Sigmoid colon (tissue), 4 donors: Measurements from ENCODE around the gene NCOA7.

Source experiments
- POLR2A ChIP-seq, 2 donors: fragments of 450-650 bp; IDR thresholded peaks; one replicate each; pipeline ENCODE4 v1.6.1; 2016; ENCODE audit warnings: antibody characterized with exemption in 2 of 2, mild to moderate bottlenecking in 2 of 2, moderate library complexity in 2 of 2
- POLR2AphosphoS5 ChIP-seq, 4 donors: sonication (generic); formaldehyde crosslinking; IDR thresholded peaks; one replicate each; pipeline ENCODE4 v1.6.1; 2017; ENCODE audit warnings: antibody characterized with exemption in 4 of 4
- TF ChIP-seq, protein P1 (sequence below), 4 experiments: fragments of 450-650 bp in 3 of 4; fragments of 200-600 bp in 1 of 4; IDR thresholded peaks; one replicate each; pipeline ENCODE4 v1.5.1; 2016 to 2019; ENCODE audit warnings: antibody characterized with exemption in 4 of 4, mild to moderate bottlenecking in 3 of 4, moderate library complexity in 2 of 4

DNA sequence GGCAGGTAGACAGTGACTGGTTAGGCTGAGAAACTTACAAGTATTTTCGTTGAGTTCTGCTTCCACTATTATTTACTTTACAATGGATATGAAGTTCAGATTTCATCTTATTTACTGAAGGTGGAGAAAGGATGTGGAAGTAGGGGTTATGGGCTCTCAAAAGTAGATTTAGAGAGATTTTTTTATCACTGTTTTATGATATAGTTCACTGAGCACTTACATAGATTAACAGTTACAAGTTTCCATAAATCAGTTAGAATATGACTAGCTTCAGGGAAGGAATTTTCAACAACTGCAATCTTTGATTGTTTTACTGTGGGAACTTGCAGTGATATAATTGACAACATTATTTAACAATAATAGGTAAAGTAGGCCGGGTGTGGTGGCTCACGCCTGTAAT is 188.3 kb downstream of the NCOA7 start:
- TF ChIP-seq, protein P1, sequence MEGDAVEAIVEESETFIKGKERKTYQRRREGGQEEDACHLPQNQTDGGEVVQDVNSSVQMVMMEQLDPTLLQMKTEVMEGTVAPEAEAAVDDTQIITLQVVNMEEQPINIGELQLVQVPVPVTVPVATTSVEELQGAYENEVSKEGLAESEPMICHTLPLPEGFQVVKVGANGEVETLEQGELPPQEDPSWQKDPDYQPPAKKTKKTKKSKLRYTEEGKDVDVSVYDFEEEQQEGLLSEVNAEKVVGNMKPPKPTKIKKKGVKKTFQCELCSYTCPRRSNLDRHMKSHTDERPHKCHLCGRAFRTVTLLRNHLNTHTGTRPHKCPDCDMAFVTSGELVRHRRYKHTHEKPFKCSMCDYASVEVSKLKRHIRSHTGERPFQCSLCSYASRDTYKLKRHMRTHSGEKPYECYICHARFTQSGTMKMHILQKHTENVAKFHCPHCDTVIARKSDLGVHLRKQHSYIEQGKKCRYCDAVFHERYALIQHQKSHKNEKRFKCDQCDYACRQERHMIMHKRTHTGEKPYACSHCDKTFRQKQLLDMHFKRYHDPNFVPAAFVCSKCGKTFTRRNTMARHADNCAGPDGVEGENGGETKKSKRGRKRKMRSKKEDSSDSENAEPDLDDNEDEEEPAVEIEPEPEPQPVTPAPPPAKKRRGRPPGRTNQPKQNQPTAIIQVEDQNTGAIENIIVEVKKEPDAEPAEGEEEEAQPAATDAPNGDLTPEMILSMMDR (IDR thresholded peaks at IDR 0.05): no peak
- TF ChIP-seq POLR2A (IDR thresholded peaks at IDR 0.05): no peak
- TF ChIP-seq POLR2AphosphoS5 (IDR thresholded peaks at IDR 0.05): no peak
